ENCODE results near the gene HIRA.

DNA sequence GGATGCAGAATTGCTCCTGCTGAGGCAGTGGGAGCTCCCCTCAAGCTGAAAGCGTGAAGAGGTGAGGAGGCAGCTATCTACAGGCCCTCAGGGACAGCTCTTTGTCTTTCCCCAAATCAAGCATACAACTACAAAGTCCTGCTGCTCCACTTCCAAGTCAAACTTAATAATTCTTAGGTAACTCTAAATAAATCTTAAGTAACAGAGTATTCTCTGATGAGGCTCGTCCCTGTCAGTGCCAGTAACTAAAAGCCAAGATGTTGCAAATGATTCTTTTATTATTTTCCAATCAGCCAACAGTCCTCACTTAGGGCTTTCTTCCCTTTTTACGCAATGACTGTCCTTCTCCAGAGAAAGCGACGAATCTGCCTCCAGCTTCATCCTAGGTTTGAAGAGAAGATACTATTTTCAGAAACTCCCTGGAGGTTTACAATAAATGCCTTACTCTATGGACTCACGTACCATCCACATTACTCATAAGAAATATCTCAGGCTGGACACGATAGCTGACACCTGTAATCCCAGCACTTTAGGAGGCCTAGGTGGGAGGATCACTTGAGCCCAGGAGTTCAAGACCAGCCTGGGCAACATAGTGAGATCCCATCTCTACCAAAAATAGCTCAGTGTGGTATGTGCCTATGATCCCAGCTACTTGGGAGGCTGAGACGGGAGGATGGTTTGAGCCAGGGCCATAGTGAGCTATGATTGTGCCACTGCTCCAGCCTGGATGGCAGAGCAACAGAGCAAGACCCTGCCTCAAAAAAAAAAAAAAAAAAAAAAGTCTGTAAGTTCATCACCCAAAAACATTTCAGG is 19.0 kb upstream of the HIRA start:
- TF ChIP-seq, protein P1, sequence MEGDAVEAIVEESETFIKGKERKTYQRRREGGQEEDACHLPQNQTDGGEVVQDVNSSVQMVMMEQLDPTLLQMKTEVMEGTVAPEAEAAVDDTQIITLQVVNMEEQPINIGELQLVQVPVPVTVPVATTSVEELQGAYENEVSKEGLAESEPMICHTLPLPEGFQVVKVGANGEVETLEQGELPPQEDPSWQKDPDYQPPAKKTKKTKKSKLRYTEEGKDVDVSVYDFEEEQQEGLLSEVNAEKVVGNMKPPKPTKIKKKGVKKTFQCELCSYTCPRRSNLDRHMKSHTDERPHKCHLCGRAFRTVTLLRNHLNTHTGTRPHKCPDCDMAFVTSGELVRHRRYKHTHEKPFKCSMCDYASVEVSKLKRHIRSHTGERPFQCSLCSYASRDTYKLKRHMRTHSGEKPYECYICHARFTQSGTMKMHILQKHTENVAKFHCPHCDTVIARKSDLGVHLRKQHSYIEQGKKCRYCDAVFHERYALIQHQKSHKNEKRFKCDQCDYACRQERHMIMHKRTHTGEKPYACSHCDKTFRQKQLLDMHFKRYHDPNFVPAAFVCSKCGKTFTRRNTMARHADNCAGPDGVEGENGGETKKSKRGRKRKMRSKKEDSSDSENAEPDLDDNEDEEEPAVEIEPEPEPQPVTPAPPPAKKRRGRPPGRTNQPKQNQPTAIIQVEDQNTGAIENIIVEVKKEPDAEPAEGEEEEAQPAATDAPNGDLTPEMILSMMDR (IDR thresholded peaks at IDR 0.05; ENCODE audit: low read length) = no peak
- no peak for TF ChIP-seq EZH2phosphoT487 (IDR thresholded peaks at IDR 0.05; ENCODE audit: low read length)
